Stimulated activated CD8-positive, alpha-beta memory T cell treated with anti-CD3 and anti-CD28 coated beads, Interleukin-7, amount 100 ng/mL, for 1 hour (primary cell): ENCODE measurements around the gene DOK6.
"Not testable (repeated sequence)": the region's sequence is repeated elsewhere in the genome, so short reads cannot be mapped to it uniquely, and the experiment has no call there.

Experiments used
- DNase-seq, 2 donors: peaks; one replicate each; pipeline ENCODE4 v3.0.0-alpha.2; 2020; ENCODE audit warnings: low read depth in 2 of 2

The DOK6 gene

DNA sequence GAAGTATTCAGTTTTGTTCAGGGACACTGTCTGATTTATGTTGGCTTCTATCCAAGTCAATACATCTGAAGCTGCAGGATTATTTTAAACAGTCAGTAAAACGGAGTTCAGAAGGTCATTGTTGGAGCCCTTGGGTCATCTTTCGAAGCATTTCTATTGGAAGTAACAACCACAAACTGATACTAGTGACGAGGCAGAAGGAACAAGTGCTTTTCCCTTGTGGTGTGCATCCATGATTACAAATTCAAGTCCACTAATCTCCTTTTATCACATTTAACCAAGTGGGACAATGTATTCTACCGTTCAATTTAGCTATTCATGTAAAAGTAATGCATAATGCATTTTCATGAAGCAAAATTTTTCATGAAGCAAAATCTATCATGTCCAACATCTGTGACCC is 470.0 kb downstream of the DOK6 start:
- DNase-seq = no peak

DNA sequence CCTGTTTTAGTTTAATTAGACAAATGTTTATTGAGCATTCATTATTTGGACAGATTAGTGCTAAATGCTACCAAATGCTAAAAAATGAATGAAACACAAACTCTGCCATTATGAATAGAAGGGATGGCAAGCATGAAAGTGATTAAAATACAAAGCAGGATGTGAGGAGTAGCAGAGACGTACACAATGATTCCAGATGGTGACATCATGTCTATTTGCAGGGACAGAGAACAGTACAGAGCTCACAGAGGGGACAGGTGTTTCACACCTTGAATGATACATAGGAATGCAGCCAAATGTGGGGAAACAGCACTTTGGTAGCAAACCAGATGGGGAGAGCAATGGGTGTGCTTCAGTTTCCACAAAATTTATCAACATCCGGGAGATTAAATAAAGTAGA is 470.7 kb downstream of the DOK6 start:
- DNase-seq = no peak

DNA sequence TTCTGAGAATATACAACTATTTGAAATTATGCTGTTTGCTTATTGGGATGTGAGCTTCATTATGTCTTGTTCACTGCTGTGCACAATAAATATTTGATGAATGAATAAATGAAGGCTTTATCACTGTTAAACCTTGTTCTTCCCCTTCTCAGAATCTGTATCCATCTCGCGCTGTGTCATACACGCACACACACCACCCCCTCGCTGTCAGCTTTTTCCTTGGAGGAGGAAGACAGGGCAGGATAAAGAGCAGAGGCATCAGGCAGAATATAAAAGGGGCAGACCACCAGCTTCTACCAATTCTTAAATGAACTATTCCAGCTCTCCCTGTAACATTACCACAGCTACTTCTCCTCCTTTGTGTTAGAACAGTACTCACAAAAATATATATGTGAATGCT is 472.0 kb downstream of the DOK6 start:
- DNase-seq = no peak

GRCh38 chr18:69874058-69874457 is 473.4 kb downstream of the DOK6 start:
- DNase-seq = no peak

DNA sequence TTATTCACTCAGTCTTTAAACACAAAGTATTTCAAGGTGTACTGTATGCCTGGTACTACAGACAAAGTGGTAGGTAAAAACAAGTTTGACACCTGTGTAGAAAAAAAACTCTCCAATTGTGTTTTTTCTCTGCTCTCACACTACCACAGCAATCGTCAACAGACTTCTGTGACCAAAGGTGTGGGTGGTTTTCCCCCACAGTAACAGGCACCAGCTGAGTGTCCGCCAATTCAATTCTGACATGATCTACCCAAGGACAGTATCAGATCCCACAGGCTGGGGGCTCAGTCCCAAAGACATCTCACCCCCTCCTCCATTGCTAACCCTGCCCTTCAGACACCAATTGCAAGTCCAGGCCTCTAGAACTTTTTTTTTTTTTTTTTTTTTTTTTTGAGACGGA is 475.8 kb downstream of the DOK6 start:
- DNase-seq = no peak

DNA sequence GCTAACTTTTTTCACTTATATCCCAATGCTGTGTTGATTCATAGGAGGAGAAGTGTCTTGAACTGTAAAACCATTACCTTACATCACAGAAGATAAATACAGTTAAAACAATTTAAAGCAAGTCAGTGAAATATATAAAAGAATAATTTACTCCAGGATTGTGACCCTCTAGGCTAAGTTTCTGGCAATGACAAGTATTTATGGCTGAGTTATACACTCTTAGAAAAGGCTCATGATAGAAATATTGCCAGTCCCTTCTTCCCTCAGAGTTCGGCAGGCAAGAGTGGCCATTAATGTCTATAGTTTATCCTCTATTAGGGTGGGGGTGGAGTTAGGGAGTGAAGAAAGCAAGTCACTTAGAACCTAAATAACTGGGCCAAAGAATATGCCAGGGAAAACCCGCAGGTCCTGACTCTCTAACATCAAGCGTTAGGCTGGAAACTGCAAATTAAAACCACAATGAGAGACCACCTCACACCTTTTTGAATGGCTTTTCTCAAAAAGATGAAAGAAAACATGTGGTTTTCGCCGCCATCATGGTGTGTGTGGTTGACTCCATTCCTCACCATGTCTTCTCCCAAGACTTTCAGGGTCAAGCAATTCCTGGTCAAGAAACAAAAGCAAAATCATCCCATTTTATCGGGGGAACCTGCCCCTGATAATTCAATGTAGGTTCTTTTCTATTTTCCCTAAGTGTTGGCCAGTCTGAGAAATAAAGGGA is 477.7 kb downstream of the DOK6 start:
- DNase-seq = no peak

DNA sequence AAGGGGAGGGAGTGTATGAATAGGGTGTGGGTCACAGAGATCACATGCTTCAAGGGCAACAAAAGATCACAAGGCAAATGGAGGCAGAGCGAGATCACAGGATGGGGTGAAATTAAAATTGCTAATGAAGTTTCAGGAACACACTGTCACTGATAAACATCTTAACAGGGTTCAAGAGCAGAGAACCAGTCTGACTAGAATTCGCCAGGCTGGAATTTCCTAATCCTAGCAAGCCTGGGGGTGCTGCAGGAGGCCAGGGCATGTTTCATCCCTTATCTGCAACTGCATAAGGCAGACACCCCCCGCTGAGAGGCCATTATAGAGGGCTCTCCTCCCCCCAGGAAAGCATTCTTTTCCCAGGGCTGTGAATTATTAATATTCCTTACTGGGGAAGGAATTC is 478.4 kb downstream of the DOK6 start:
- DNase-seq = not testable (repeated sequence)

DNA sequence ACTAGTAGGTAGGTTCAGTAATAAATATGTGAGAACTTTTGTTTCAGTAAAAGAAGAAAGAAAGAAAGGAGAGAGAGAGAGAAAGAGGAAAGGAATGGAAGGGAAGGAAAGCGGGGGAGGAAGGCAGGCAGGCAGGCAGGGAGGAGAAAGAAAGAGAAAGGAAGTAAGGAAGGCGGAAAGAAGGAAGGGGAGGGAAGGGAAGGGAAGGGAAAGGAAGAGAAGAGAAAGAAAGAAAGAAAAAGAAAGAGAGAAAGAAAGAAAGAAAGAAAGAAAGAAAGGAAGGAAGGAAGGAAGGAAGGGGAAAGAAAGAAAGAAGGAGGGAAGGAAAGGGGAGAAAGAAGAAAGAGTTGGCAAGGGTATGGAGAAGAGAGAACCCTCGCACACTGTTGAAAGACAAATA is 479.4 kb downstream of the DOK6 start:
- no peak for DNase-seq

- DNase-seq = no peak
Measured at GRCh38 chr18:69882965-69883668, 482.4 kb downstream of the DOK6 start.

- no peak for DNase-seq
Measured at GRCh38 chr18:69883781-69884180, 483.1 kb downstream of the DOK6 start.

- no peak for DNase-seq
Measured at GRCh38 chr18:69885355-69885754, 484.7 kb downstream of the DOK6 start.

GRCh38 chr18:69885841-69886531 is 485.3 kb downstream of the DOK6 start:
- no peak for DNase-seq

DNA sequence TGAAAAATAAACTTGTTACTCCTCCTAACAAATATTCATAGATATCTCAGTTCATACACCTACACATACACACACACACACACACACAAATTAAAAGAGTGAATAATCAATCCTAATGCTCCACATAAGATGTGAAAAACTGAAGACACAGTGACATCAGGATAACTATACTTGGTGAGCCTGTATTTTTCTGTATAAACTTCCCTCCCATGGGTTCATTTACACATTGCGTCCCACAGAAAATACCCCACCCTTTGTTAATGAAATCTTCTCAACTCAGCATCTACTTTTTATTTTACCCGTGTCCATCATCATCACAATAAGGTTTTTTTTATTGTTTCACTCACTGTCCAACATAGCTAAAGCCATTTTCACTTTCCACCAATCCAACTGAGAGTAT is 486.6 kb downstream of the DOK6 start:
- DNase-seq = no peak

DNA sequence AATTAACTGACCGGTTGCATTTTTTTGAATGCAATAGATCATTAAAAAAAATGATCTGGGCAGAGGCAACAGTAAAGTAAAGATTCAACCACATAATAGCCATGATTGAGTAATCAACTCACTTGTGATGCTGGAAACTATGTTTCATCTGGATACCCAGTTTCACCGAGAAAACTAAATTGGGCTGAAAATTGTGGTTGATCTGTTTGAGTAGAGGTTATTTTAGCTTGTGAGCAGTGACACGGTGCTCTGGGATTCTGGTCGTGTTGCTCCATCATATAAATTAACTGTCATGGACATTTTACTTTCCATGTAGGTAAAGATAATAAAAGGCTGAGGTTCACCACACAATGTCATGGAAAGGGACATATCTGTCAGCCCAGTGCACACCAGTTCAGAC is 488.3 kb downstream of the DOK6 start:
- no peak for DNase-seq

DNA sequence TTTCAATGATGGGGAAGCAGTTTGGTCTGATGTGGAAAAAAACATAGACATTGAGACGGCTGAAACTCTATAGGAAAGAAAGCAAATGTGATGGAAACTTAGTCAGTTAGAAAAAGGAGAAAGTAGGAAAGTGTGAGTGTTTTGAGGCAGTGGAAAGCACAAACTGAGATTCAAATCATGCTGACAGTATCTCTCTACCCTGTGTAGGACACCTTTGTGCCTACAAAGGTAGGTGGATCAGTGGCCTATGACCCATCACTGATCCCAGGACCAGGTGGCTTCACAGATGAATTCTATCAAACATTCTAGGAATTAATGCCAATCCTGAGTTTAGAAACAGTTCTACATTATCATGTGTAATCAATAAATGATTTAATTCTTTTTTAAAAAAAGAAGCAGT is 489.9 kb downstream of the DOK6 start:
- no peak for DNase-seq

DNA sequence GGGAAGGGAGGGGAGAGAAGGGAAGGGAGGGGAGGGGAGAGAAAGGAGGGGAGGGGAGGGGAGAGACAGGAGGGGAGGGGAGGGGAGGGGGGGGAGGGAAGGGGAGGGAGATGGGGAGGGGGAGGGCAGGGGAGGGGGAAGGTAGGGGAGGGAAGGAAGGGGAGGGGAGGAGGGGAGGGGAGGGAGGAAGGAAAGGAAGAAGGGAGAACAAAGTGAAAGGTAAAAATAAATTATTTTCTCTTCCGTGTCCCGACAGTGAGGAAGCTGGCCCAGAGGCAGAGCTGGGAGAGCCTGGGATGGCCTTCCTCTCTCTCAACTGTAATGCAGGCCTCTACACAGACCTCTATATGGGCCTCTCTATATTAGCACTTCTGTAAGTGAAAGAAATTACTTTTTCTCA is 493.8 kb downstream of the DOK6 start:
- no peak for DNase-seq

GRCh38 chr18:69895066-69896047 is 494.7 kb downstream of the DOK6 start:
- DNase-seq = no peak

DNA sequence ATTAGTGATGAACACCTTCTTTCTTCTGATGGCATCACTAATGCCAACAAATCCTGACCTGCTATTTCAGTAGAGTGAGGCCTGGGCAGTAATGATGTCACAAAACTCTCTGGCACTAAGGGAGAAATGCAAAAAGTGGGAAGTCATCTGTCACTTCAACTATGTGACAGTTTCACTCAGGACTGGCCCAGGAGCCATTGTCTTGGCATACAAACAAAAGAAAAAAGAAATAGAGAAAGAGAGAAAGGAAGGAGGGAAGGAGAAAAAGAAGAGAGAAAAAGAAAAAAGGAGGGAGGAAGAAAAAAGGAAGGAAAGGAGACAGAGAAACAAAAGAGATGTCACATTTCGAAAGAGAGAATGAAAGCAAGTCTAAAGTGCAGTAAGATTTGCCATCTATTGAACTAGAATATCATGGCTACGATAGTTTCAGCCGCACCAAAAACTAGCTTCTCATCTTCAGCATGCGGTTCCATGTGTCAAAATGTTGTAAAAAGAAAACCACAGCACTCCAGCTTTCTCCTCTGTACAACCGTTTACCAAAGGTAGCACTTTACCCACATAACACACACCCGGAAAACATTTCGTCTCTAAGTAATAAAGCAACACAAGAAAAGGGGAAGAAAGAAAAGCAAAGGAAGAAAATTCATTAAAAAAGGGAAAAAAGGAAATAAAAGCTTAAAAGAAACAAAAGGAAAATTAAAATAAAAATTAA is 496.9 kb downstream of the DOK6 start:
- no peak for DNase-seq

GRCh38 chr18:69898241-69898861 is 497.7 kb downstream of the DOK6 start:
- DNase-seq = no peak
